ENCODE results near the gene TOX2. TPM values are rescaled to one million over a fixed set of nuclear protein-coding genes. Genes with fewer than 3 reads are reported as not detected.

The TOX2 gene
- total RNA-seq, 2 experiments from 2014 or later = 3.3 to 3.9 TPM

DNA sequence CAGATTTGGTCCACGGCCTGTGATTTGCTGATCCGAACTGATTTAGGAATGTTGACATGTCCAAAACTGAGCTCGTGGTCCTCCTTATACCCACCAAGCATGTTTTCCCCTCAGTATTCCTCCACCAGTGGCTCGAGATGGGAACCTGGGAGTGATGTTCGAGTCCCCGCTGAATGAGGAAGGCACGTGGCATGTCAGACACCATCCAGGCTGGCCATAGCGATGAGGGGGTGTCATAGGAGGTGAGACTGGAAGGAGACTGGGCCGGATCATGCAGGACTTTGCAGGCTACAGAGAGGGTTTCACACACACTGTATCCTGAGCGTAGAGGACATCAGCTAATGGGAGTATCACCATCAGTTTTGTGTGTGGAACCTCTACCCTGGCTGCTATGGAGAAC is 78.2 kb downstream of the TOX2 start:
- ATAC-seq (ENCODE audit: poor library complexity) = no peak
- H3K4me1 Mint-ChIP-seq (ENCODE audit: low read depth) = peaks cover 19% of the 10 kb centered on the region
- no peaks in the 10 kb centered on the region for H3K27me3 Mint-ChIP-seq
- H3K9me3 Mint-ChIP-seq = no peaks in the 10 kb centered on the region
- TF ChIP-seq, protein P1, sequence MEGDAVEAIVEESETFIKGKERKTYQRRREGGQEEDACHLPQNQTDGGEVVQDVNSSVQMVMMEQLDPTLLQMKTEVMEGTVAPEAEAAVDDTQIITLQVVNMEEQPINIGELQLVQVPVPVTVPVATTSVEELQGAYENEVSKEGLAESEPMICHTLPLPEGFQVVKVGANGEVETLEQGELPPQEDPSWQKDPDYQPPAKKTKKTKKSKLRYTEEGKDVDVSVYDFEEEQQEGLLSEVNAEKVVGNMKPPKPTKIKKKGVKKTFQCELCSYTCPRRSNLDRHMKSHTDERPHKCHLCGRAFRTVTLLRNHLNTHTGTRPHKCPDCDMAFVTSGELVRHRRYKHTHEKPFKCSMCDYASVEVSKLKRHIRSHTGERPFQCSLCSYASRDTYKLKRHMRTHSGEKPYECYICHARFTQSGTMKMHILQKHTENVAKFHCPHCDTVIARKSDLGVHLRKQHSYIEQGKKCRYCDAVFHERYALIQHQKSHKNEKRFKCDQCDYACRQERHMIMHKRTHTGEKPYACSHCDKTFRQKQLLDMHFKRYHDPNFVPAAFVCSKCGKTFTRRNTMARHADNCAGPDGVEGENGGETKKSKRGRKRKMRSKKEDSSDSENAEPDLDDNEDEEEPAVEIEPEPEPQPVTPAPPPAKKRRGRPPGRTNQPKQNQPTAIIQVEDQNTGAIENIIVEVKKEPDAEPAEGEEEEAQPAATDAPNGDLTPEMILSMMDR (IDR thresholded peaks at IDR 0.05) = no peak
- no peak for DNase-seq
- no peaks in the 10 kb centered on the region for H3K36me3 Mint-ChIP-seq (ENCODE audit: low read depth)
- POLR2A ChIA-PET = no interaction called here
- Histone ChIP-seq H3K4me1 (ENCODE audit: insufficient read depth, low read length) (no peaks in the 10 kb centered on the region), H3K27ac (ENCODE audit: low read depth in 1 of 2, low read length in 2 of 2) (no peak overlapping the region), H3K4me3 (ENCODE audit: low read length) (no peak overlapping the region), H3K36me3 (ENCODE audit: insufficient read depth, low read length) (no peaks in the 10 kb centered on the region), H3K27me3 (ENCODE audit: control insufficient read depth in 1 of 2, insufficient read depth in 2 of 2, low read length in 2 of 2) (no peaks in the 10 kb centered on the region), H3K9me3 (ENCODE audit: control insufficient read depth in 1 of 2, insufficient read depth in 1 of 2, low read length in 2 of 2) (no peaks in the 10 kb centered on the region)
- intact Hi-C loops (cut with DNase I, micrococcal nuclease) = no loop called here
- no peak overlapping the region for H3K27ac Mint-ChIP-seq
- CTCF ChIA-PET = no interaction called here
- no peak overlapping the region for H3K4me3 Mint-ChIP-seq

DNA sequence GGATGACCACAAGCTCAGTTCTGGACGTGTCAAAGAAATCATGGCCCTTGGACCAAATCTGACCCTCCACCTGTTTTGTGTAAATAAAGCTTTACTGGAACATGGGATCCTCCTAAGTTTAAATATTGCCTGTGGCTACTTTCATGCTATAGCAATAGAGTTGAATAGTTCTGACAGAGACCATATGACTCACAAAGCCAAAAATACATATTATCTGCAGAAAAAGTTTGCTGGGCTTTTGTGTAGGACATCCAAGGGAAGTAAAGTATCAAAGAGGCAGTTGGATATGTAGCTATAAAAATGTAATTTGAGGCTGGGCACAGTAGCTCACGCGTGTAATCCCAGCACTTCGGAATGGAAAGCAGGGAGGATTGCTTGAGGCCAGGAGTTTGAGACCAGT is 78.9 kb downstream of the TOX2 start:
- POLR2A ChIA-PET = no interaction called here
- Mint-ChIP-seq H3K27me3 (no peaks in the 10 kb centered on the region), H3K36me3 (ENCODE audit: low read depth) (no peaks in the 10 kb centered on the region), H3K4me1 (ENCODE audit: low read depth) (peaks cover 16% of the 10 kb centered on the region), H3K4me3 (no peak overlapping the region), H3K9me3 (no peaks in the 10 kb centered on the region), H3K27ac (no peak overlapping the region)
- CTCF ChIA-PET = no interaction called here
- DNase-seq (no peak), ATAC-seq (ENCODE audit: poor library complexity) (no peak)
- intact Hi-C loops (cut with DNase I, micrococcal nuclease) = no loop called here
- Histone ChIP-seq H3K9me3 (ENCODE audit: control insufficient read depth in 1 of 2, insufficient read depth in 1 of 2, low read length in 2 of 2) (no peaks in the 10 kb centered on the region), H3K27me3 (ENCODE audit: control insufficient read depth in 1 of 2, insufficient read depth in 2 of 2, low read length in 2 of 2) (no peaks in the 10 kb centered on the region), H3K36me3 (ENCODE audit: insufficient read depth, low read length) (no peaks in the 10 kb centered on the region), H3K4me3 (ENCODE audit: low read length) (no peak overlapping the region), H3K27ac (ENCODE audit: low read depth in 1 of 2, low read length in 2 of 2) (no peak overlapping the region), H3K4me1 (ENCODE audit: insufficient read depth, low read length) (no peaks in the 10 kb centered on the region)
- TF ChIP-seq, protein P1 (IDR thresholded peaks at IDR 0.05) = no peak

DNA sequence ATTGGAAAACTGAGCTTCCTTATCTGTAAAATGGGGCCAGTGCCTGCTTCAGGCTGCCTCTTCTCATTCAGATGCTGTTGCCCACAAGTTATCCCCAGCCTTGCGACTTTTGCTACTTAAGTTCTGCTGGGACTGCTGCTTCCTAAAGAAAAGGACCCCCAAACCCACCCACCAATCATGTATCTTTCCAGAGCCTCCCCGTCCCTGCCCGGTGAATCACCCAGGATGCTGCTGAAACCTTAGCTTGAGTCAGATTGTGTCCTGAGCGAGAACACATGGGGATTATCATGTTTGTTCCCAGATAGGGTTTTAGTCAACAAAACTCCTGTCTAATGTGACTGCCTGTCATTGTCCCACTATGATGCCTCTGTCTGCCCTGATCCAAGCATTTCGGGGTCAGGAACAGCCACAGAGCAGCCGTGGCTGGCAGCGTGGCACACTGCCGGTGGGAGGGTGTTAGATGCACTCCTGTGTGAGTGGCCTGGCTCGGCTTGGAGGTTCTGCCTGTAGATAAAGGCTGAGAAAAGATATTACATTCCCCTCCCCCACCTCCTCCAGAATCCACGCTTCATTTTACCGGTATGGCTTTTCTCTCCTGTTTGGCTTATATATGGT is 79.9 kb downstream of the TOX2 start:
- intact Hi-C loops (cut with DNase I, micrococcal nuclease) = no loop called here
- H3K4me1 ChIP-seq (ENCODE audit: insufficient read depth, low read length) = no peaks in the 10 kb centered on the region
- H3K4me3 Mint-ChIP-seq = no peak overlapping the region

More for the DNA sequence above, 79.9 kb downstream of the TOX2 start:
- POLR2A ChIA-PET = no interaction called here
- Histone ChIP-seq H3K9me3 (ENCODE audit: control insufficient read depth in 1 of 2, insufficient read depth in 1 of 2, low read length in 2 of 2) (no peaks in the 10 kb centered on the region), H3K36me3 (ENCODE audit: insufficient read depth, low read length) (no peaks in the 10 kb centered on the region), H3K4me3 (ENCODE audit: low read length) (no peak overlapping the region), H3K27ac (ENCODE audit: low read depth in 1 of 2, low read length in 2 of 2) (no peak overlapping the region), H3K27me3 (ENCODE audit: control insufficient read depth in 1 of 2, insufficient read depth in 2 of 2, low read length in 2 of 2) (no peaks in the 10 kb centered on the region)
- H3K27ac Mint-ChIP-seq = no peak overlapping the region
- H3K27me3 Mint-ChIP-seq = no peaks in the 10 kb centered on the region
- DNase-seq (no peak), ATAC-seq (ENCODE audit: poor library complexity) (no peak)
- no peaks in the 10 kb centered on the region for H3K9me3 Mint-ChIP-seq
- no peaks in the 10 kb centered on the region for H3K36me3 Mint-ChIP-seq (ENCODE audit: low read depth)
- TF ChIP-seq, protein P1 (IDR thresholded peaks at IDR 0.05) = no peak
- peaks cover 14% of the 10 kb centered on the region for H3K4me1 Mint-ChIP-seq (ENCODE audit: low read depth)
- CTCF ChIA-PET = no interaction called here
